ENCODE results near the gene ZNF45. TPM values are rescaled to one million over a fixed set of nuclear protein-coding genes. Genes with fewer than 3 reads are reported as not detected.

The ZNF45 gene
- polyA plus RNA-seq, 1 of the 3 experiments (the other 2 are of a cell fraction) = 9.7 TPM

- H3K36me3 ChIP-seq (replicated peaks in 1 of 2; ENCODE audit: control insufficient read depth in 1 of 2, insufficient read depth in 2 of 2, low read length in 1 of 2) = peaks cover 30 to 46% of the 10 kb centered on the region in 2 experiments
- no peaks in the 10 kb centered on the region for H4K20me1 ChIP-seq (ENCODE audit: insufficient read depth)
- no peaks in the 10 kb centered on the region for H3F3A ChIP-seq (replicated peaks; ENCODE audit: insufficient read depth)
- no peaks in the 10 kb centered on the region for H3K79me2 ChIP-seq (ENCODE audit: insufficient read depth)
- no peak for DNase-seq
- no peak overlapping the region for H2AFZ ChIP-seq (ENCODE audit: low read depth)
- no peak overlapping the region for H3K27ac ChIP-seq (ENCODE audit: low read depth in 2 of 2, low read length in 1 of 2)
- ChIA-PET POLR2A (no interaction called here), CTCF (no interaction called here)
- H3K9me2 ChIP-seq = no peaks in the 10 kb centered on the region
- no peak overlapping the region for H3K9ac ChIP-seq
- H3K4me1 ChIP-seq (ENCODE audit: control insufficient read depth in 1 of 2, insufficient read depth in 2 of 2, low read depth in 1 of 2, low read length in 1 of 2) = no peaks in the 10 kb centered on the region
- H3K4me2 ChIP-seq = no peak overlapping the region
- no peaks in the 10 kb centered on the region for H3K27me3 ChIP-seq (ENCODE audit: insufficient read depth)
- peaks cover 25% of the 10 kb centered on the region; the same call in 1 of the 2 replicates for H3K9me3 ChIP-seq
- TF ChIP-seq ZBTB33 (IDR thresholded peaks at IDR 0.05; ENCODE audit: borderline replicate concordance, low read depth) = no peak
- no peak for TF ChIP-seq GABPA (IDR thresholded peaks at IDR 0.05; ENCODE audit: low read depth)
- H3K4me3 ChIP-seq (ENCODE audit: low read depth in 2 of 2, low read length in 1 of 2) = no peak overlapping the region
Observed at GRCh38 chr19:43910884-43911283, 24.2 kb downstream of the ZNF45 start.

GRCh38 chr19:43908659-43909058, 26.4 kb downstream of the ZNF45 start:
- Histone ChIP-seq H2AFZ (ENCODE audit: low read depth) (no peak overlapping the region), H3K36me3 (replicated peaks in 1 of 2; ENCODE audit: control insufficient read depth in 1 of 2, insufficient read depth in 2 of 2, low read length in 1 of 2) (peaks cover 8 to 23% of the 10 kb centered on the region in 2 experiments), H3K9ac (no peak overlapping the region), H3K79me2 (ENCODE audit: insufficient read depth) (no peaks in the 10 kb centered on the region), H3K27me3 (ENCODE audit: insufficient read depth) (no peaks in the 10 kb centered on the region), H3K4me2 (no peak overlapping the region), H3K4me1 (ENCODE audit: control insufficient read depth in 1 of 2, insufficient read depth in 2 of 2, low read depth in 1 of 2, low read length in 1 of 2) (no peaks in the 10 kb centered on the region), H3K27ac (ENCODE audit: low read depth in 2 of 2, low read length in 1 of 2) (no peak overlapping the region), H3K9me2 (no peaks in the 10 kb centered on the region), H3K4me3 (ENCODE audit: low read depth in 2 of 2, low read length in 1 of 2) (no peak overlapping the region), H3K9me3 (peaks cover 9% of the 10 kb centered on the region; the same call in 1 of the 2 replicates), H3F3A (replicated peaks; ENCODE audit: insufficient read depth) (no peaks in the 10 kb centered on the region), H4K20me1 (ENCODE audit: insufficient read depth) (no peaks in the 10 kb centered on the region)
- DNase-seq = no peak
- ChIA-PET POLR2A (no interaction called here), CTCF (no interaction called here)
- WGBS (ENCODE audit: low lambda C conversion rate) = 45% methylated on average over 1 of the region's 1 CpG
- TF ChIP-seq ZBTB33 (IDR thresholded peaks at IDR 0.05; ENCODE audit: borderline replicate concordance, low read depth) (no peak), CTCF (IDR thresholded peaks at IDR 0.05) (no peak), YY1 (IDR thresholded peaks at IDR 0.05; ENCODE audit: low read depth) (no peak), GATA2 (CRISPR knock-in tag; IDR thresholded peaks at IDR 0.05) (no peak), NRF1 (IDR thresholded peaks at IDR 0.05; ENCODE audit: low read depth, low read length) (no peak), GABPA (IDR thresholded peaks at IDR 0.05; ENCODE audit: low read depth) (no peak), EP300 (IDR thresholded peaks at IDR 0.05; ENCODE audit: borderline replicate concordance in 1 of 2, low read depth in 1 of 2, low read length in 1 of 2) (no peak), FOXM1 (IDR thresholded peaks at IDR 0.05; ENCODE audit: low read depth) (no peak), TEAD4 (IDR thresholded peaks at IDR 0.05; ENCODE audit: borderline replicate concordance, insufficient read depth) (no peak), TCF12 (IDR thresholded peaks at IDR 0.05) (no peak), MEF2A (IDR thresholded peaks at IDR 0.05; ENCODE audit: borderline replicate concordance, low read depth) (no peak), SMC3 (IDR thresholded peaks at IDR 0.05; ENCODE audit: low read depth, low read length) (no peak), SIN3A (IDR thresholded peaks at IDR 0.05; ENCODE audit: borderline replicate concordance, low read depth, low read length) (no peak), JUND (IDR thresholded peaks at IDR 0.05) (no peak)

All from SK-N-SH (cell line).